WTC11 (cell line): ENCODE results near the gene GNRH2.

Experiments used
- CTCF ChIP-seq: fragments of 200-600 bp; IDR thresholded peaks from 2 replicates; pipeline ENCODE4 v1.8.0; 2022; ENCODE audit warnings: antibody characterized with exemption
- TCF7 ChIP-seq: sonication (generic); formaldehyde crosslinking; IDR thresholded peaks from 2 replicates; pipeline ENCODE4 v1.8.0; 2022; ENCODE audit warnings: mild to moderate bottlenecking, low read depth, missing genetic modification reagents, moderate library complexity
- USF1 ChIP-seq: sonication (generic); formaldehyde crosslinking; IDR thresholded peaks from 2 replicates; pipeline ENCODE4 v1.8.0; 2022; ENCODE audit warnings: mild to moderate bottlenecking, missing genetic modification reagents

DNA sequence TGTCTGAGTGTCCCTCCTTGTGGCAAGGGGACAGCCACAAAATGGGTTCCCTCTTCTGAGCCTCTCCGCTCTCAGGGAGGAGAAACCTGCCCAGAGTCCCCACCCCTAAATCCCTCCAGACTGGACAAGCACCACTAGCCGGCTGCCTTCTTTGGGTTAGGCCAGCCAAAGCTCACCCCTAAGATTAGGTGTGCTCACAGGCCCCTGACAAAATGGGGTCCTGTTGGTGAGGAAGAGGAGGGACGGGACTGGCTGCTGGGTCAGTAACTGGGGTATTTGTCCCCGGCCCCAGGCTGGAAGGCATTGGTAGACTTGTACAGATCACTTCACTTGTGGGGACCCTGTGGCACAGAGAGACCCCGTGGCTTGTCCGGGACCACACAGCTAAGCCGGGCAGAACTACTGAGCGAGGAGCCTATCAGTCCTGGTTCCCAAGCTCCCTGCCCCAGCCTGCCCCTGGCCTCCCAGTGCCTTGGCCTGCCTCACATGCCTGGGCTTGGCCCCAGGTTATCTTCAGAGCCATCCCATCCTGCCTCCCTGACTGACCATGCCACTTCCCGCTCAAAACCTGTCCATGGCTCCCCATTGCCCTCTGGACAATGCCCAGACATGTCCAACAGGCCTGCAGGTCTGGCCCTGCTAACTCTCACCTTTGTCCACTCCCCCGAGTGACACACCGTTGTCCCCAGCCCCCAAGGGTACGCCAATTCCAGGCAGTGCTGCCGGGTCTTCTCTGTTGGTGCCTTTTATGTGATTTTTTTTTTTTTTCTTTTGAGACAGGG, 51.6 kb downstream of the GNRH2 start:
- TF ChIP-seq CTCF (no peak), TCF7 (CRISPR knock-in tag) (no peak), USF1 (CRISPR knock-in tag) (no peak)
